ENCODE data around the gene SPIC. TPM values are rescaled to one million over a fixed set of nuclear protein-coding genes. Genes with fewer than 3 reads are reported as not detected.

The SPIC gene
- total RNA-seq, 3 donors from 2014 or later (not counting 1 experiment from before 2014, with no cell fraction given): 0.24 TPM; not detected in 2

- H3K9me3 Mint-ChIP-seq: no peaks in the 10 kb centered on the region
- 88% methylated on average over 2 of the region's 4 CpGs for WGBS (ENCODE audit: insufficient coverage)
- H3K27me3 Mint-ChIP-seq (ENCODE audit: low read depth in 2 of 2): peaks cover 0 to 7% of the 10 kb centered on the region in 2 donors
- H3K4me3 Mint-ChIP-seq: no peak overlapping the region
- H3K27me3 ChIP-seq (ENCODE audit: control insufficient read depth, insufficient read depth, low read length): no peaks in the 10 kb centered on the region
- no peaks in the 10 kb centered on the region for H3K36me3 ChIP-seq (ENCODE audit: control insufficient read depth, insufficient read depth, low read length)
- H3K27ac ChIP-seq (ENCODE audit: low read length): no peak overlapping the region
- ATAC-seq (no peak), DNase-seq (no peak)
- no peaks in the 10 kb centered on the region for H3K4me1 Mint-ChIP-seq
- intact Hi-C loops (cut with micrococcal nuclease): no loop called here
- no peak overlapping the region for H3K27ac Mint-ChIP-seq
- no peaks in the 10 kb centered on the region for H3K4me1 ChIP-seq (ENCODE audit: control insufficient read depth, insufficient read depth, low read length)
- H3K4me3 ChIP-seq (ENCODE audit: low read length): no peak overlapping the region
- TF ChIP-seq CTCF (IDR thresholded peaks at IDR 0.05): no peak
- H3K36me3 Mint-ChIP-seq: no peaks in the 10 kb centered on the region
- H3K9me3 ChIP-seq (ENCODE audit: control insufficient read depth, insufficient read depth, low read length): no peaks in the 10 kb centered on the region
These were observed 26.4 kb downstream of the SPIC start for GRCh38 chr12:101501410-101501995.

GRCh38 chr12:101521136-101521535 is 46.0 kb downstream of the SPIC start:
- Mint-ChIP-seq H3K27me3 (ENCODE audit: low read depth in 2 of 2) (peaks cover 0 to 7% of the 10 kb centered on the region in 2 donors), H3K27ac (no peak overlapping the region), H3K4me1 (no peaks in the 10 kb centered on the region), H3K4me3 (no peak overlapping the region), H3K36me3 (no peaks in the 10 kb centered on the region), H3K9me3 (no peaks in the 10 kb centered on the region)
- Histone ChIP-seq H3K36me3 (ENCODE audit: control insufficient read depth, insufficient read depth, low read length) (no peaks in the 10 kb centered on the region), H3K4me3 (ENCODE audit: low read length) (no peak overlapping the region), H3K27me3 (ENCODE audit: control insufficient read depth, insufficient read depth, low read length) (no peaks in the 10 kb centered on the region), H3K27ac (ENCODE audit: low read length) (no peak overlapping the region), H3K4me1 (ENCODE audit: control insufficient read depth, insufficient read depth, low read length) (no peaks in the 10 kb centered on the region), H3K9me3 (ENCODE audit: control insufficient read depth, insufficient read depth, low read length) (no peaks in the 10 kb centered on the region)
- WGBS (ENCODE audit: insufficient coverage): no CpG with 5 or more reads among the region's 1 CpG
- TF ChIP-seq CTCF (IDR thresholded peaks at IDR 0.05): no peak
- DNase-seq (no peak), ATAC-seq (no peak)
- intact Hi-C loops (cut with micrococcal nuclease): no loop called here

GRCh38 chr12:101527682-101528081 is 52.5 kb downstream of the SPIC start:
- H3K27ac Mint-ChIP-seq: no peak overlapping the region
- intact Hi-C loops (cut with micrococcal nuclease): no loop called here
- no peak overlapping the region for H3K27ac ChIP-seq (ENCODE audit: low read length)
- H3K9me3 Mint-ChIP-seq: no peaks in the 10 kb centered on the region
- H3K36me3 ChIP-seq (ENCODE audit: control insufficient read depth, insufficient read depth, low read length): no peaks in the 10 kb centered on the region
- no peaks in the 10 kb centered on the region for H3K27me3 ChIP-seq (ENCODE audit: control insufficient read depth, insufficient read depth, low read length)
- H3K27me3 Mint-ChIP-seq (ENCODE audit: low read depth in 2 of 2): peaks cover 0 to 6% of the 10 kb centered on the region in 2 donors
- no peak for TF ChIP-seq CTCF (IDR thresholded peaks at IDR 0.05)
- no peak overlapping the region for H3K4me3 Mint-ChIP-seq
- H3K9me3 ChIP-seq (ENCODE audit: control insufficient read depth, insufficient read depth, low read length): no peaks in the 10 kb centered on the region
- WGBS (ENCODE audit: insufficient coverage): 86% methylated on average over 10 of the region's 10 CpGs
- no peaks in the 10 kb centered on the region for H3K4me1 ChIP-seq (ENCODE audit: control insufficient read depth, insufficient read depth, low read length)
- H3K4me3 ChIP-seq (ENCODE audit: low read length): no peak overlapping the region
- H3K36me3 Mint-ChIP-seq: no peaks in the 10 kb centered on the region
- DNase-seq: no peak
- ATAC-seq: no peak
- H3K4me1 Mint-ChIP-seq: no peaks in the 10 kb centered on the region

GRCh38 chr12:101536069-101536674 is 61.0 kb downstream of the SPIC start:
- Mint-ChIP-seq H3K4me1 (no peaks in the 10 kb centered on the region), H3K27me3 (ENCODE audit: low read depth in 2 of 2) (peaks cover 5 to 8% of the 10 kb centered on the region in 2 donors), H3K36me3 (no peaks in the 10 kb centered on the region), H3K27ac (no peak overlapping the region), H3K4me3 (no peak overlapping the region), H3K9me3 (no peaks in the 10 kb centered on the region)
- Histone ChIP-seq H3K27ac (ENCODE audit: low read length) (no peak overlapping the region), H3K36me3 (ENCODE audit: control insufficient read depth, insufficient read depth, low read length) (no peaks in the 10 kb centered on the region), H3K27me3 (ENCODE audit: control insufficient read depth, insufficient read depth, low read length) (no peaks in the 10 kb centered on the region), H3K9me3 (ENCODE audit: control insufficient read depth, insufficient read depth, low read length) (no peaks in the 10 kb centered on the region), H3K4me3 (ENCODE audit: low read length) (no peak overlapping the region), H3K4me1 (ENCODE audit: control insufficient read depth, insufficient read depth, low read length) (no peaks in the 10 kb centered on the region)
- no peak for TF ChIP-seq CTCF (IDR thresholded peaks at IDR 0.05)
- WGBS (ENCODE audit: insufficient coverage): 71% methylated on average over 1 of the region's 2 CpGs
- ATAC-seq (no peak), DNase-seq (no peak)
- intact Hi-C loops (cut with micrococcal nuclease): no loop called here
